Activated CD4-positive, alpha-beta T cell treated with anti-CD3 and anti-CD28 coated beads for 48 hours (primary cell): ENCODE results near the gene NTSR1.

Experiments used
- DNase-seq: peaks from one replicate; pipeline ENCODE4 v3.0.0-alpha.2; 2020

The NTSR1 gene

DNA sequence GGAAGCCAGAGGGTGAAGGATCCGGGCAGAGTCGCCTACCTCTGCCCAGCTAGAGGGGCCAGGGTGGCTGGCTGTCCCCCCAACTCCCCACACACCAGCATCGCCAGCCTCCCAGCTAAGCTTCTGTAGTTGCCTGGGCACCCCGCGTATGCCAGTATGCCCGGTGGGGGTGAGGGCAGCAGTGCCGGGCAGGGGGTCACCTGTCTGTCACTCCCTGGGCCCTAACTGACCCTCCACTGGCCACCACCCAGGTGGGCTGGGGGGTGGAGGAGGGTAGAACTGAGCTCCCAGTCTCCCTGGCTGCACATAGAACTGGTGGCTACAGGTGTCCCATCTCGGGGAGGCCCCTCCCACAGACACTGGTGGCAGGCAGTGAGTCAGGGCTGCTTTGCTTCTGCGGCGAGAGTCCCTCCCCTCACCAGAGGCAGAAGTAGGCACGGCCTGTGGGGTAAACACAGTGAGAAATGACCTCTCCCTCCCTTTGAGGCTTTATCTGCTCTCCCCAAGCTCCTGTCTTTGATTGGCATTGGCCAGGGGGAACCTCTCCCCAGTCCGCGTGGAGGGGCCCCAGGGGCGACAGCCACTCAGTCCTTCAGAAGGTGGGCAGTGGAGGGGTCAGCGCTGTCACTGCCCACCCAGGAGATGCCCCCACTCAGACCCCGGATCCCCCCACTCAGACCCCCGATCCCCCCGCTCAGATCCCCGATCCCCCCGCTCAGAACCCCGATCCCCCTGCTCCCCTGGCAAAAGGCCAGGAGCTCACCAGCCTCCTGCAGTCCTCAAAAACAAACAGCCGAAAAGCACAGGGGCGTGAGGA, 2.5 kb downstream of the NTSR1 start:
- peak; percentile 60 for DNase-seq

DNA sequence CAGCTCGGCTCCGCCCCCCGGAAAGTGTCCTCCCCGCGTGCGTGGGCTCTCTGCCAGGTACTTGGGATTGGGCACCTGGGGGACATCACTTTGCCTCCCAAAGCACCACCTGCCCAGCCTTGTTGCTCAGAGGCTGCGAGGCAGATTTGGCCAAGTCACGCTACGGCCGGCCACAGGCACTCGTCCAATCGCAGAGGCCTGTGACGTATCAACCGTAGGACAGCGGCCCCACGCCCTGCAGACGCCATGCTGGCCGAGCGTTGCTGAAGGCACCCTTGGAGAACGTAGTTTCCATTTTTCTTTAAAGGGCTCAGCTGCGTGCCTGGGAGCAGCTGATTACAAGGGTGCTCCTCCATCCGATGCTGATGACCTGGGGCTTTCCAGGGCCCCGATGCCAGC, 3.1 kb downstream of the NTSR1 start:
- DNase-seq: no peak

DNA sequence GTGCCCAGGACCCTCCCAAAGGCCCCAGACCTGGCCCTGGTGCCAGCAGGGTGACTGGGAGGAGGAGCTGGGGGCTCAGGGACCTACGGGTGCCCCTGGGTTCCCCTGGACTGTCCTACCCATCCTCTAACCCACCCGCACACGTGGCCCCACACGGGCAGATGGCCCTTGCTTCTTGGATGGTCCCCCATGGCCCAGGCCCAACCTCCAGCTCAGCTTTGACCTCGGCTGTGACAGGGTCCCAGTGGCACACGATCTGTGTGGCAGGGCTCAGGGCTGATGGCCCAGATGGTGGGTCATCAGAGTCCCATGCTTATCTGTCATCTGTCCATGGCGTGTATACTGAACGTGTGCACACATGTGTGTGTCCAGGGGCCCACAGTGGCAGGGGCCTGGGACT, 4.0 kb downstream of the NTSR1 start:
- DNase-seq: no peak

DNA sequence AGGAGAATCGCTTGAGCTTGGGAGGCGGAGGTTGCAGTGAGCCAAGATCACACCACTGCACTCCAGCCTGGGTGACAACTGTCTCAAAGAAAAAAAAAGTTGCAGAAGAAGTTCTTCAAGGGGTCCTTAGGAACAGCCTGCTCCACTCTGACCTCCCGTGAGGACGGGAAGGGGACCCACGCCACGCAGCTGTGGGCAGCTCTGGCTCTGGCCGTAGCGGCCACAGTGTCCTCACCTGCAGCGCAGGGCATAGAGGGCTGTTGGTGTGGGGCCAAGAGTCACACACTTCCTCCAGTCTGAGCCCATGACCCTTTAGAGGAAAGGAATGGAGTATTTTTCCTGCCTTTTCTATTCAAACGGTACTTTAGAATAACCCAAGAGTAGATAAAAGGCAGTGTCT, 5.4 kb downstream of the NTSR1 start:
- DNase-seq: no peak

- DNase-seq: no peak
These were observed 6.2 kb downstream of the NTSR1 start for GRCh38 chr20:62714799-62715198.

DNA sequence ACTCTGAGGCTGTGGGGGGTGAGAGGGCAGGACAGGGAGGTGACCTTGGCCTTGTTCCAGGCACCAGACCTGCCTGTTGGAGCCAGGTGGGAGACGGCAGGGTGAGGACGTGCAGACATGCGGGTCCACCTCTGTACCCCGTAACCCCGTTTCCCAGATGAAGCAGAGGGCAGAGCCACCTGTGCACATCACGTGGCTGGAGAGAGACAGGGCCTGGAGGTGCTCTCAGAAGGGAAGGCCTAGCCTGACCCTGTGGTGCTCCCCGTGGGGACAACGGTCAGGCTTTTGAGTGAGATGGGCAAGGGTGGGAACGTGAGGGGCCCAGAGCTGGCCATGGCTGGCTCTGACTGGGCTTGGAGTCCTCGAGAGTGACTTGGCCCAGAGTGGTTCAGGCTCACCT, 6.6 kb downstream of the NTSR1 start:
- DNase-seq: no peak

DNA sequence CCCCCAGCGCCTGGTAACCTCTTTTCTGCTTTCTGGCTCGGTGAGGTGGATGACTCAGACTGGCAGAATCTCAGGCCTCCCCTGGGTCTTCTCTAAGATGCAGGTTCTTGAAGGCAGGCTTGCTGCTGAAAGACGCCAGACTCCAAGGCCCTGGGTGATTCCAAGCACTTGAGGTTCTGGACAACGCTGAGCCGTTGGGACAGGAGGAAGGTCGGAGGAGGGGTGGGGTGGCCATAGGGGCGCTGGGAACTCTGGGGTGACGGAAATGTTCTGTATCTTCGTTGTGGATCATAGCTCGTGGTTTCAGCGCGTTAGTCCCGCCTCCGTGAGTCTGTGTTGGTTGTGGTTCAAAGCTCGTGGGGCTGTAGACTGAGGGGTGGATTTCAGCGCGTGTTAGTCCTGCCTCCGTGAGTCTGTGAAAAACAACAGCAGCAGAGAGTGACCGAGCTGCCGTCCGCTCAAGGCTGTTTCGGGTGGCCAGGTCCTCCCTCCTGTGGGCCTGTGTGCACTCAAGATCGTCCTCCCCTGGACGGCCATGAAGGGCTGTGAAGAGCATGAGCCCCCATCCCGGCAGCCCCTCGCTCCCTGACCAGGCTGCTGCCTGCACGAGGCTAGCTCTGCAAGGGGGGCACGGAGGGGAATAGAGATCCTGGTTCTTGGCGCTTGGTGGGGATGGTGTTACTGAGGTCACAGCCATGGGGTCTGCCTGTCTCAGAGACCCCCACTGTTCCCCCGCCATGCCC, 7.7 kb downstream of the NTSR1 start:
- DNase-seq: peak; percentile 49

- no peak for DNase-seq
These were observed 8.3 kb downstream of the NTSR1 start for GRCh38 chr20:62716941-62717310.

- no peak for DNase-seq
These were observed 9.3 kb downstream of the NTSR1 start for GRCh38 chr20:62717933-62718332.

DNA sequence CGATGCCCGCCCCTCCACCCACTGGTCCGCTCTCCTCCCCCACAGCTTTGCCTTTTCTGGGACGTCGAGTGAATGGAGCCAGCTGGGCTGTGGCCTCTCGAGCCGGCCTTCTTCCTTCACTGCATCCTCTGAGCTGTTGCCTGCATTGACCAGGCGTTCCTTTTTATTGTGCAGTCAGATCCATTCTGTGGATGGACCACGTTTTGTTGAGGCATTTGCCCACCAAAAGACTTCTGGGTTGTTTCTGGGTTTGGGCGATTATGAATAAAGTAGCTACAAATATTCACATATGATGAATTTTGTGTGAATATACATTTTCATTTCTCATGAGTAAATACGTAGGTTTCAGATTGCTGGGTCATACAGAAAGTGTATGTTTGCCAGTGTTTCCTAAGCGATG, 9.9 kb downstream of the NTSR1 start:
- DNase-seq: no peak

DNA sequence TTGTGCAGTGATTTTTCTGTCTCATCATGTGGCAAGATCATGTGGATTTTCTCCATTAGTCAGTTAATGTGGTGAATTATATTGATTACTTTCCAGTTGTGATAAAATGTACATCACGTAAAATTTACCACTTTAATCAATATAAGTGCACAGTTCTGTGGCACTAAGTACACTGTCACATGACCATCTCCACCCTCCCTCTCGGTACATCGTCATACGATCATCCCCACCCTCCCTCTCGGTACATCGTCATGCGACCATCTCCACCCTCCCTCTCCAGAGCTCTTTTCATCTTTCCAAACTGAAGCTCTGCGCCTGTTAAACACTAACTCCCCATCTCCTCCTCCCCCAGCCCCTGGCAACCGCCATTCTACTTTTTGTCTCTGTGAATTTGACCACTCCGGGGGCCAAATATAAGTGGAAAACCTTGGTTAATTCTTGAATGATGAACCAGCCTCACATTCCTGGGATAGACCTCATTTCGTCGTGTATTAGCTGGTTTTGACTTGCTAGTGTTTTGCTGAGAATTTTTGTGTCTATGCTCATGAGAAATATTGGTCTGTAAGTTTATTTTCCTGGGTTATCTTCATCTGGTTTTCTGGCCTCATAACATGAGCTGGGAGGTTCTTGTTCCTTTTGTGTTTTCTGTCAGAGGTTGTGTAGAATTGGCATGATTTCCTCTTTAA, 10.8 kb downstream of the NTSR1 start:
- DNase-seq: no peak

DNA sequence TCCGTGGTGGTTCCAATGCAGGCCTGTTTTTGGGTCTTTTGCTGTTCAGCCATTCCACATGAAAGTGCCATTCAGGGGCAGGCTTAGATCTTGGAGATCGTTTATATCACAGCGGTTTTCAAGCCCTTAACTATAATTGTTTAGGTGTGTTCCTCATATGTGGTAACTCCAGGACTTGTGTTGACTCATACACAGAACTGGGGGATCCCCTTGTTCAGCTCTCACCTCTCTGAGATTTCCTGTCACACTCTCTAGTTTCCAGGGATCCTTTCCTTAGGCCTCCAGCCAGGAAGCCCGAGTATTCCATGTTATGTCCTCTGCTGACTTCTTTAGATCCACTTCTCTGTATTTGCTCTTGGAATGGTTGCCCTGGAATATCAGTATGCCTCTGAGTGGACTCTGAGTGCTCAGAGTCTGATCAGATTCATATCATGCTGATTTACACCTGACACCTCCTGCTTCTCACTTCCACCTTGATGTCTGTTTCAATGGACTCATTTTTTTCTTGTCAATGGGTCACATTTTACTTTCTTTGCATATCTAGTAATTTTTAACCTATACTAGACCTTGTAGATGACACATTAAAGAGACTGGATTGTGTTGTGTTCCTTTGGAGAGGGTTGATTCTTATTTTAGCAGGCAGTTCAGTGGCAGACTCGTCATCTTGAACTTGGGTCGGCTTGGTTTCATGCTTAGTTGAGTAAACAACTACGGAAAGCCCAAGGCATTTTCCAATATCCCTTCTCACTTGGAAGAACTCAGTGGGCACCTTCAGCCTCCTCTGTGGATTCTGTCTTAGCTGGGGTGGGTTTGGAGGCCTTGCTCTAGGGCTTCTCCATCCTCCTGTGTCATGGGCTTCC, 13.1 kb downstream of the NTSR1 start:
- DNase-seq: no peak

GRCh38 chr20:62722627-62723026, 14.0 kb downstream of the NTSR1 start:
- DNase-seq: no peak

- DNase-seq: no peak
These were observed 14.7 kb downstream of the NTSR1 start for GRCh38 chr20:62723351-62723750.

GRCh38 chr20:62723768-62724450, 15.3 kb downstream of the NTSR1 start:
- DNase-seq: no peak

GRCh38 chr20:62724692-62725595, 16.3 kb downstream of the NTSR1 start:
- no peak for DNase-seq

DNA sequence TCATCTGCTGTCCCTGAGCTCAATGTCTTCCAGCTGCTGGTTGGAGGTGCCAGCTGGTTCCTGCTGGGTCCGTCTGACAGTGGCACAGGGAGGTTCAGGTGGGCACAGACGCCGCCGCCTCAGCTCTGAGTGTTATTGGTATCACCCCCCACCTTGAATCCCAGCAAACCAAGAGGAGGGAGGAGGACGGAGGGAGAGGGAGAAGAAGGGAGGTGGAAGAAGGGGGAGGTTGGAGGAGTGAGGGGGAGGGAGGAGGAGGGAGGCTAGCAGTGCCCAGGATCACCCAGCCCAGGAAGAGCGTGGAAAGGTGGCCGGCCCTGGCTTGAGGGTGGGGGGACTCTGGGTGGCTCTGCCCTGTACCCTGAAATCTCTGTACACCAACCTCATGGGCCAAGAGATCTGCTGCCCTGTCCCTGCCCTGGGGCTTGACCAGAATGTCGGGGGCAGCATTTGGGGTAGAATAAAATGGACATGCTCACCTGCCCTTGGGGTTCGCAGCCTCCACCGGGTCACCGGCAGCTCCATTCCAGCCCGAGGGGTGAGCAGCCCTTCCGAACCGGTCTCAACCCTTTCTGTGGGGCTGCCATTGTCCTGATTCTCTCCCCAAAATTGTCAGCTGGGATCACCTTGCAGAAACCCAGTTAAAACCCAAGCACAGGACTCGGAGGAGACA, 17.1 kb downstream of the NTSR1 start:
- no peak for DNase-seq

DNA sequence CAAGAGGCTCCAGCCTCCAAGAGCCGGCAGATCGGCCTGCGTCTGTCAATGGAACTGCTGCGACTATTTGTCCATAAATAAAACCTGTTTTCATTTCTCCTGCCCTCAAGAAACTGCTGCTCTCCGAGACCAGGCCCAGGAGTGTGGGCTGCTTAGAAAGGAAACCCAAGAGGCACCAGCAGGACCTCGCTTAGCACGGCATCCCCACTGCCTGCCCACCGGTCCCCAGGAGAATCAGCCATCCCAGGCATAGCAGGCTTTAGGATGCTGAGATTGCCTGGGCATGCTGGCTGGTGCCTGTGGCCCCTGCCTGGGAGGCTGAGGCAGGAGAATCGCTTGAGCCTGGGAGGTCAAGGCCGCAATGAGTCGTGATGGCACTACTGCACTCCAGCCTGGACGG, 17.6 kb downstream of the NTSR1 start:
- DNase-seq: no peak

DNA sequence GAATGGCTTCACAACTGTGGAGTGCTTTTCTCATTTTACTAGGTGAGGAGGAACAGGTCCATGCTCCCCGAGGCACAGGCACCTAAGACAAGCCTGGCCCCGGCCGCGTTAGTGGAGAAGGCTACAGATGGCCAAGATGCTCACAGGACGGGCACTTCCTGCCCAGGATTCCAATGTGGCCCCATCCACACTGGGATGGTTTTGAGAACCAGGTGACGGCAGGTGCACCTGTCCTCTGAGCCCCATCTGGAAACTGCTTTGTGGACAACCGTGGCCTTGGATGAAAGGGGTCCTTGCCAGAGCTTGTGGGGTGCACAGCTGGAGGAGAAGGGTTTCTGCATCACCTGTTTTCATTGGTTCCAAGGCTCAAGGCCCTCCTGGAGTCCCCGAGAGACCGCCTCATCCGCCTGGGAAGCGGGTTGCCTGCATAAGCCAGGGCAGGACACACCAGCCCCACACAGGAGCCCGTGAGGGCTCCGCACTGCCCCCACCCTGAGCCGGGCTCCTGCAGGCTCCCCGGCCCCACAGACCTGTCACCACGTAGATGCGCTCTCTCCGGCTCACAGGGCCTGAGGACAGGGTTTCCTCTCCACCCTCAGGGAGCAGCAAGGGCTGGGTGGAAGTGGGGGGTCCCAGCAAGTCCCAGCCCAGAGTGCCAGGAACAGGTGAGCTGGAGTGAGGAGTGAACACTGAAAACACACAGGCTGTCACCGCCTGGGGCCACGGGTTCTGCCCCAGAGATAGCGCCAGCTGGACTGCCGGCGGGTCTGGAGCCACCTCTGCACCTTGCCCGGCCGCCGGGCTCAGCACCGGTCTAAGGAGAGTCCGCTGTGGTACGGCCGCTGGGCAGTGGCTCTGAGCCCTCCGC, 18.3 kb downstream of the NTSR1 start:
- no peak for DNase-seq

DNA sequence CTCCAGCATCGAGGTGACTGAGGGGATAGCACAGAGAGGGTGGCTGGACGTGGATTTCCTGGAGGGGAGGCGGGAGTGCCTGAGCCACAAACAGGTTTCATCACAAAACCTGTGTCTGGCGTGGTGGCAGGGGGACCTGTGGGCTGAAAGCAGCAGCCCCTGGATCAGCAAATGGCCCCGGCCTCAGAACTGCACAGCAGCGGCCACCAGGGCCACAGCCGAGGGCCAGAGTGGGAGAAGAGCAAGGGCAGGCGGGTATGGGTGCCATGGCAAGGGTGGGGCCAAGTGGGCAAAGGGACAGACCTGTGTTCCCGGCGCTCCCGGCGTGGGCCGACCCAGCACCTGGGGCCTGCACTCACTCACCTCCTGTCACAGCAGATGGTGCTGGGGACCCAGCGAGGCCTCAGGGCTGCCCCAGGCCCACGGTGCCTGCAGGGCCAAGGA, 19.0 kb downstream of the NTSR1 start:
- DNase-seq: no peak
